ENCODE measurements around the gene PTPRM.

GRCh38 chr18:8041526-8042111, 474.5 kb downstream of the PTPRM start:
- no peak for TF ChIP-seq YY1 (IDR thresholded peaks at IDR 0.05; ENCODE audit: insufficient read depth, insufficient read length)
- no peak for TF ChIP-seq SUZ12 (IDR thresholded peaks at IDR 0.05; ENCODE audit: extremely low read depth, insufficient read depth, insufficient read length)
